Hippocampal formation (tissue), 2 donors: ENCODE data around the gene LYST.

ENCODE experiments used
- DNase-seq, 2 donors: peaks; one replicate each; lab custom pipeline; 2025; lab: John Stamatoyannopoulos, UW

Gene LYST

DNA sequence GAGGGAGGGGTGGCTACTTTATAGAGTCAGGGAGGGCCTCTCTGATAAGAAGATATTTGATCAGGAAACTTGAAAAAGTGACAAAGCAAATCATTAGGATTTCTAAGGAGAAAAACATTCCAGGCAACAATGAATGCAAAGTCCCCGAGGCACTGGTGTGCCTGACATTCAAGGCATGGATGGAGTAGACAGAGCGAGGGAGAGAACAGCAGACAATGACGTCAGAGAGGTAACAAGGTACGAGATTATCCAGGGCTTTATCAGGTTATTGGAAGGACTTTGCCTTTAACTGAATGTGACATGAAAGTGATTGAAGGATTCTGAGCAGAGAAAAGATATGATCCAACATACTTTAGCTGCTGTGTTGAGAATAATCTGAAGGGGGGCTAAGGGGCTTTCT is 144.7 kb downstream of the LYST start:
- no peak for DNase-seq

DNA sequence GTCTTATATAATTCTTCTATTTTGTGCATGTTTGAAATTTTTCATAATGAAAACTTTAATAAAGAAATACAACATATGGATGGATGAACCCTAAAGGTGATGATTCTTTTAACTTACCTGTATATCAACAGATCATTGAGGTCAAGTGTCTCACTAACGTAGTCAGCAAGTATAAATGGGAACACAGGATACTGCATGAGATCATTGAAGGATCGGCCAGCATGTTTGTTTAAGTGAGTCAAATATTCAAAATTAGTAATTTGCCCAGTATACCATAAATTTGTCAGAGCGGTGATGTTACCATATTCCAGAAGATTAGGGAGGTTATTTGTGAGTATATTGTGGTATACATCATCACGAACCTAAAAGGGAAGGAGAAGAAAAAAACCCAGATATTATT is 146.2 kb downstream of the LYST start:
- DNase-seq: no peak

DNA sequence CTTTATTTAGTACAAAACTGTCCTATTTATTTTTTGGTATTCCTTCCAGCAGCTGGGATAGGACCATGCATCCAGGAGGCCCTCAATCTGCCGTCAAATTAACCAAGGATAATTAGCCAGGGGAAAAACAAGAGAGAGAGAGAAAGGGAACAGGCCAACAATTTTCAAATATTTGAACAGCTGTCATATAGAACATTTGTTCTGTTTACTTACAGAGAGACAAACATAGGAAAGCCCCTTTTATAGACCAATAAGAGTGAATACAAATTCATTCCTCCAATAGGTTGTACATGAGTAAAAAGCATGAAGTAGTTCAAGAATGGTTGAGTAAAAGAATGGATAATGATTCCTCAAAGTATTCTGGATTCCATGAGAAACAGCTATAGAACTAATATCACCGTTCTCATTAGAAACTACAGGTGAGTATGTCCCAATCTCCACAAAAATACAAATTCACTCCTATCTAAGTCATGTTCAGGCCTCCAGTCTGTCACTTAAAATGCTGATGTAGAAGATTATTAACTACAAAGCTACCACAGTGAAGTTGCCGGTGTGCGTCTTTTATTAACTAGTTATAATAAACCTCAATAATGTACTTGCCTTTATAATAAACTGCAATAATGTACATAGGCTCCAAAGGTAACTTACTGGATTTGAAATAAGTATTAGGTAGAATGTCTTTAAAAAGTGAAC is 152.4 kb downstream of the LYST start:
- DNase-seq: no peak

DNA sequence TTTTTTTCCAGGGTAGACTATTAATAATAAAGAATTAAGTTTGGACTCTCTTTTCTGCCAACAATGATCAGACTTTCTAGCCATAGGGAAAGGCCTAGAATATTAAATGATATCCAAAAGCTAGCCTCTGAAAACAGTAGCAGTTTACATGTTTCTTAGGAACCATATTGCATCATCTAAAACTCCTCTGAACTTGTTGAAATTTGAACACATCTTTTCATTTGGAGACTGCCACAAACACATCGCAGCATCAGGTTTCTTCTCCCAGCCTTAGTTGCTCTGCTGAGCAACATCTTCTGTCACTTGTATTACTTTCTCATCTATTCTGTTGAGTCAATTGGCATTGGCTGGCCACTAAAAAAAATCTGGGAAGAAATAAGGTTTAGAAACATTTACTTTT is 153.9 kb downstream of the LYST start:
- DNase-seq: no peak

DNA sequence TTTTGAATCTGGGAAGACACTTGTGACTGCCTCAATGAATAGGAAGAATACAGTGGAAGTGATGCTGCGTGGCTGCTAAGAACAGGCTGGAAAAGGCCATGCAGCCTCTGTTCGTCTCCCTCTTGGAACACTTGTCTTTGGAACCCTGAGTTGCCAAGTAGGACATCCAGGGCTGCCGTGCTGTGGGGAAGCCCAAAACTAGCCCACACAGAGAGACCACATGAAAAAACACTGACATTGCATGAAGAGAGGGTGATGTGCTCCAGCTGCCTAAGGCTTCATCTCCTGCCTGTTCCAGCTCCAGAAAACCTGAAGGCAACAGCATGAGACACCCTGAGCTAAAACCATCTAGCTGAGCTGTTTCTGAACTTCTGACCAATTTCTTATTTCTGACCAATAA is 156.0 kb downstream of the LYST start:
- no peak for DNase-seq

DNA sequence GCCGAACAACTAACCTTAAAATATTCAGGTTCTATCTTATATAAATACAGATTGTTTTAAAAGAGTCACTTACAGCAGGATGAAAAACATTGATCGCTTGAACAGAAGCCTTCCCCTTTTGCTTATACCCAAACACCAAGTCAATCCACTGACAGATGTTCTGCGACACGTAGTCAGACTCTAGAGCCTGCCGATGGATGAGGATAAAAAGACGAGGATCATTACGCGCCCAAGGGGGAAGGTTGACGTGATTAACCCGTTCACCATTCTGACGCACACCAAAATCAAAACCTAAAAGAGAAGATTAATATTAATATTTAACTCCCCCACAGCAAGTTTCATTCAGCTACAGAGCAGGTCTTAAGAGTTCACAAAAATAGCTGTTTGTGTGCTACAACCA is 157.7 kb downstream of the LYST start:
- no peak for DNase-seq

DNA sequence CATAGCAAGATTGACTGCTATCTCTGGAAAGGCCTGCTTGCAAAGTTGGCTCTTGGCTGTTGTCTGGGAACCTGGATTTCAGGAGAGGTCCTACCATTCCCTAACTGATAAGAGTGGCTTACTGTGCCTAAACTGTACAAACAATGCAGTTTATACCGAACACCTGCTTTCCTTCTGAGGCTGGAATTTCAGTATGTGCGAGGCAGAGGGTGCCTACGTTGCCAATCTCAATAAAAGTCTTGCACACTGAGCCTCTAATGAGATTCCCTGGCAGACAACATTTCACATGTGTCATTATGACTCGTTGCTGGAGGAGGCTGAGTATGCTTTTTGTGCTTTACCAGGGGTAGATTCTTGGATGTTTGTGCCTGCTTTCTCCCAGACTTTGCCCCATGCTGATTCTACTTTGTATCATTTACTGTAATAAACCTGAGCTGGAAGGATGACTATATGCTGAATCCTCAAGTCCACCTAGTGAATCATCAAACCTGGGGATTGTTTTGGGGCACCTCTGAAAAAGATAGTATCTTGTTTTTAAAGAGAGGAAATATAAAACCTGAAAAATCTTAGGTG is 158.2 kb downstream of the LYST start:
- no peak for DNase-seq

DNA sequence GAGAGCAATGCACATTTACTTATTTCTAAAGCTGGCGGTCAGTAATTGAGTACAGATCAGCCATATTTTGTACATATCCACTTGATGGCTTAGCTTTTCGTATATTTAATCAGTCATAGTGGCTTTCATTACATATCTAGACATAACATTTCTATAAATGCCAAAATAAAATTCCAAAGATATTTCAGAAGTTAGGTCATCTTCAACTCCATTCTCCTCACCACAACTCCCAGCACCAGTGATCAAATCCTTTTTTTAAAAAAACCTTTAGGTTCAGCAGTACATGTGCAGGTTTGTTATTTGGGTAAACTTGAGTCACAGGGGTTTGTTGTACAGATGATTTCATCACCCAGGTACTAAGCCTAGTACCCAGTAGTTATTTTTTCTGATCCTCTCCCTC is 163.2 kb downstream of the LYST start:
- DNase-seq: no peak

DNA sequence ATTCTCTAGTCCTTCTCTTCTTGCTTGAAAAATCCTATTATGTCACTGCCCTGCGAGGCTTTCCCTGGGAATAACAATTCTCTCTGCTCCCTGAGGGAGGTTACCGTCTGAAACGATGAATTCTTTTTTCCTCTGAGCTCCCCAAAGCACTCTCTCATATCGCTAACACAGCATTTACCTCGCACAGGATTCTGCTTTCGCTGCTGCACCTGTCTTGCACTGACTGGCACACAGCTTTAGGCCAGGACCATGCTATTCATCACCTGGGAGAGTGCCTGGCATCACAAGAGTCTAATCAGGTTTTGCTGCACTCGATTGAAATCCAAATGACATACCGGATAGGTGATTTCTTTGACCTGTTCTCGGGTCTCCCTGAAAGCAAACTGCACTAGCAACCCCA is 164.3 kb downstream of the LYST start:
- DNase-seq: no peak

DNA sequence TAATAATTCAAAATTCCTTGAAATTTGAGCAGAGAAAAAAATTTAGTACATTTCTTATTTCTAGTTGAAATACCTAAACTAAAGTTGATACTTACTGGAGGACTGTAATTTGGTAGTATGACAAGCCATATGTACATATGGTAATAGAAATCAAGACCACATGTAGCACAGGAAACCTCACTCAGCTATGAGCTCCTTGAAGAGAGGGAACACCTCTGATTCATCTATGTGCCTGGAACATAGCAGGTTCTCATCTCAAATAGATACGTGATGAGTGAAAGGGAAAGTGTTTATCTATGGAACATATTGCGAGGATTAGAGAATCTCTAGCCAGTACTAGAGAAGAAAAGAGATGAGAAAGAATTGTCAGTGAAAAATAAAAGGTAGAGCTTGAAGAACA is 169.2 kb downstream of the LYST start:
- no peak for DNase-seq

DNA sequence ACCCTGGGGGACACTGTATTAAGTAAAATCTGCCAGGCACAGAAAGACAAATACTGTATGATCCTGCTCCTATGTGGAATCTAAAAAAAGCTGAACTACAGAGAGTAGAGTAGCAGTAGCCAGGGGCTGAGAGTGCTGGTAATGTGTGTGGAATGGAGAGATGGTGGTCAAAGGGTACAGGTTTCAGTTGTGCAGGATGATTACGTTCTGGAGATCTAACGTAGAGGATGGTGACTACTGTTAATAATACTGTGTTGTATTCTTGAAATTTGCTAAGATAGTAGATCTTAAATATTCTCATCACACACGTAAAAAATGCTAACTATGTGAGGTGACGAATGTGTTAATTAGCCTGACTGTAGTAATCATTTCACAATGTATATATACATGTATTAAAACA is 177.3 kb downstream of the LYST start:
- no peak for DNase-seq

DNA sequence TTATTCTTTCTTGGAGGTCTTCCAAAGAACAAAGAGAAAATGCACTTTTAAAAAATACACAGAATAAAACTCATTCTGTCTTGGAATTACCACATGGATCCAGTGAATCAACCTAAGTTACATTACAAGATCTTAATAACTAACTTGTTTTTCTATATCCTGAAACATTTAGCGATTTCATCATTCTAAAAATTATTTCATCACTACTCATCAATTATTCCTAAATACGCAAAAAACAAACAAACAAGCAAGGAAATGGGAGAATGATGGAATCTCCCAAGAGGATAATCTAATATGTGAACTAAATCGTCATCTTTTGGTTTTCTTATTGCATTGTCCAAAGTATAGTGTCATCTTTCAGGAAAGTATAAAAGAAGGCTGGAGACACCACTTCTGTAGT is 178.6 kb downstream of the LYST start:
- DNase-seq: no peak

DNA sequence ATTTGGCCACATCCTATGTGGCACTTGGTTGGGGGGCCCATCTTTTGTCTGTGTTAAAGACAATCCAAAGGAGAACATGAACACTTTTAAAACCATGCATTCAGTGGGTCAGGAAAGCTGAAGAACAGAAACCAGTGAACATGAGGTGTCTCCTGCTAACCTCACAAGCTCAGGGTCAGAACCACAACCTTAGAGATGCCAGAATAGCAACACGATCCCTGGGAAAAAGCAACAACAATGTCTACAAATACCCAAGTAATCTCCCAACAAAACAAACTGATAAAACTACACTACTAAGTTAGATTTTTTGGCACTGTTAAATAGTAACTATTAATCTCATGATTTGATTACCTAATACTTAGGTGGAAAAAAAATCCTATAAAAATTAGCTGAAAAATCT is 183.1 kb downstream of the LYST start:
- DNase-seq: no peak

DNA sequence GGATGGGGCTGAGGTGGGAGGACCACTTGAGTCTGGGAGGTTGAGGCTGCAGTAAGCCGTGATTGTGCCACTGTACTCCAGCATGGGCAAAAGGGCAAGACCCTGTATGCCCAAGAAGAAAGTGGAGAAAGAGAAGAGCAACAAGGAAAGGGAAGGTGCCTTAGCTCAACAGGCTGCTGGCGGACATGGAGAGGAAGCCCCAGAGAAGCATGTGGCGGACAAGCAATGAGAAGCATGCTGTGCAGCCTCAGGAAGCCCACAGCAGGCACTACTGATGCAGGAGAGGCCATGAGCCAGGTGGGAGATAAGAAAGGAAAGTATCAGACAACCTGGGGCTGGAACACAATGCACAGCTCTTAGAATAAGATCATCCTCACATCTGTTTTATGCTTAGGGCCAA is 184.5 kb downstream of the LYST start:
- DNase-seq: no peak

DNA sequence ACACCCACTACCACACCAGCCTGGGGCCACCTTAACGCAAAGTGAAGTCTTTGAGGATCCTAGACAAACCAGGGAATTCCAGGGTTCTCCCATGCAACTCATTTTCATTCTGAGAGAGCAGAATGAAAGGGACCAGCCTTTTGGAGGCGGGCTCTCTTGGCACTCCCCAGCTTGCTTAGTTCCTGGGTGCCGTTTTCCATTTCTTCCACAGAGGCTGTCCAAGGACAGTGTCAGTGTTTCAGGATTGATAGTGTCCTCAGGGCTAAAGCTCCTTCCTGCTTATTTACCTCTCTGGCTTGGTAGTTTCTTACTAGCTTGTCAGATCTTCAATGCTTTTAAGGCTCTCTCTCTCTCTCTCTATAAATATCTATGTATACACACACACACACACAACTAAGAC is 187.1 kb downstream of the LYST start:
- DNase-seq: no peak

DNA sequence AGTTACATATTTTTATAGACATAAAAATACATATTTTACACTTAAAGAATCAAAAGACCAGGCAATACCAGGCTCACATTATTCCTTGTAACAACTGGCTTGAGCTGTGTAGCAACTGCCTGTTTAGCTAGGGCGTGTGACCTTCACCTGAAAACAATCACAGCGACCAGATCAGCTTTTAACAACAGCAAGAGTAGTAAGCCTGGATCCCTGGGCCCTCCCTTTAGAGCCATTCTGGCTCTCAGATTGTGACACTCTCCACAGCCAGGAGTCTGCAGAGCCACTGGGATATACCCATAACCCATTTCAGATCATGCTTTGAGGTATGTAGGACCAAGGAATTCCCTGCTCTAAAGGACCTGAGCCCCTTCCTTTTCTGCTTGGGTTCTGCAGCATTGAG is 187.7 kb downstream of the LYST start:
- DNase-seq: no peak

DNA sequence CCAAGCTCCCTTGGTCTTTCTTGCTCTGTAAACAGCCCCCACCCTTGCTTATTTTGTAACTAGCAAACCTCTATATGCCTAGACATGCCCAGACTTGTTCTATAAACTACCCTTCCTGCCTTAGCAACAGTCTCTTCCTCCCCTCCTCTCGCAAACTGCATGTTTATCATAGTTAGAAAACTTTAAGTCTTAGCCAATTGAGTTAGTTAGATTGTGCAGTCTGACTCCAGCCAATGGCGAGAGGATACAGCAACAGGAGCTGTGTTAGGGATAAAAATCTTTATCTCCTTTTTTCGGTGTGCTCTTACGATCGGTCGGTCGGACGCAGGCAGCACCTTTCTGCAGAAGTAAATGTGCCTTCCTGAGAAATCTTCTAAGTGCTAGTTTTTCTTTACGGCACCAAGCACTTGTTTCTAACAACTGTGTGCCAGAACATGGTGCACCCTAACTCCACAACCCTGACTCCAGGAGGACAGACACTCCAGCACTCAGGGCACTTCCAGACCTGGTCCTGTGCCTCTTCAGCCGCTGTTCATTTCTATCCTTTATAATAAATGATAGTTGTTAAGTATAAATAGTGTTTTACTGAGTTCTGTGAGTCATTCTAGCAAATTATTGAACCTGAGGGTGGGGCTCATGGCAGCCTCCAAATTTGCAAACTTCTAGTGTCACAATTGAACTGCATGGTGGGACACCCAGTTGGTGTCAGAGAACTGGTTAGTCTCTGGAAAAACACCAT is 191.4 kb downstream of the LYST start:
- no peak for DNase-seq

DNA sequence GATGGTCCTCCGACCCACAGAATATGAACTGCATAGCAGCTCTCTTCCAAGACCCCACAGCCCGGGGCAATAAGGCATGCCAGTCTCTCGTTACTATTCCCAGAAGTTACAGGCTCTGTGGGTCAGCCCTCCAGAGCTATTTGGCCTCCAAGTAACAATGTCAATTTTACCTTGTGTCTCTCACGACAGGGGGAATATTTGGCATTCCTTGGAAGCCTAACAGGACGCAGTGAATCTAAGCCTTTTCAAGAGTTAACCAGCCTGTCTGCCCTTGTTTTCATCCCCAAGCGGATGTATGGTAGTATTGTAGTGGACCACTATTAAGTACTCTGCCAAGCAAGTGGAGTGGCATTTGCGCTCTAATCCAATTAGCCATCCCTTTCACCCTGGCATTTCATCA is 192.7 kb downstream of the LYST start:
- no peak for DNase-seq

DNA sequence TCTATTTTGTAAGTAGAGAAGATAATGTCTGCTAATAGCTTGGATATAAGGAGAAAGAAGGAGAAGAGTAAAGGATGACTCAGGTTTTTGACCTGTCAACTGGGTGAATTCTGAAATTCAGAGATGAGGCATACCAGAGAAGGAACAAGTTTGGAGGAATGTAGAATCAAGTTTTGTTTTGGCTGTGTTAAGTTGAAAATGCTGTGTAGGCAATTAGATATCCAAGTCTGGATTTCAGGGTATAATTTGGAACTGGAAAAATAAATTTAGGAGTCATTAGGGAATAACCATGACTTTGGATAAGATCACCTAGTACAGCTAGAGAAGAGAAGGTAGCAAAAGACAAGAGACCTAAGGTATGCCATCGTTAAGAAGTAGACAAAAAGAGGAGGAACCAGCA is 194.7 kb downstream of the LYST start:
- DNase-seq: no peak

DNA sequence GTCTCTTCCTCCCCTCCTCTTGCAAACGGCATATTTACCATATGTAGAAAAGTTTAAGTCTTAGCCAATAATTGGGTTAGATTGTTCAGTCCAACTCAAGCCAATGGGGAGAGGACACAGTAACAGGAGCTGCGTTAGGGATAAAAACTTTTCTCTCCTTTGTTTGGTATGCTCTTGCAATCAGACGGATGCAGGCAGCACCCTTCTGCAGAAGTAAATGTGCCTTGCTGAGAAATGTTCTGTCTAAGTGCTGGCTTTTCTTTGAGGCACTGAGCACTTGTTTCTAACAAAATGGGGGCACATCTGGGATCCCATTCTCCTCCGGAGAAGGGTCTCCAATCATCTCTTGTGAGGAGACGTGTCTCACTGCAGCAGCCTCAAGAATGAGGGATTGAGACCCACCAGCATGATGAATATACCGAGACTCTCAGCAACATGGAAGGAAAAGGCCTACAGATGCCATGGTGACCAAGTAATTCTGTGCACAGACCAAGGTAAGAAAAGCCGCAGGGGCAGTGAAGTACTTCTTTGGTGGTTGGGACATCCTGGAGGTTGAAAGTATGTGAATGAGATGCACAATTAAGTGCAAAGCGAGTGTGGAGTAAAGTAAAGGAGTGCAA is 196.4 kb downstream of the LYST start:
- DNase-seq: no peak

DNA sequence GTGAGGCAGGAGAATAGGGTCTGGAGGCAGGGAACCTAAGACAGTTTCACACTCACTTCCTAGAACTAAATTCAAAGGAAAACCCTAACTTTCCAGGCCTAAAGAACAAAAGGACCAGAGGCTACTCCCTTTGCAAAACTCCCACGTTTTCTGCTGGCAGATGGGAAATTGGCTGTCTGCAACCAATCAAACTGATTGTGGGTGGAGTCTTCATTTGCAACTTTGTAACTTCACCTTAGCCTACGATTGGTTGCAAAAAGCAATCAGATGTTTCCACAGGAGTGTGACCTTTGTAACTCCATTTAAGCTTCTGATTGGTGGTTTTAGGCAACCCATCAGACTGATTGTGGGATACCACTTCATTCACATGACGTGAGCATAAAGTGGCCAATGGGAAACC is 197.4 kb downstream of the LYST start:
- no peak for DNase-seq

DNA sequence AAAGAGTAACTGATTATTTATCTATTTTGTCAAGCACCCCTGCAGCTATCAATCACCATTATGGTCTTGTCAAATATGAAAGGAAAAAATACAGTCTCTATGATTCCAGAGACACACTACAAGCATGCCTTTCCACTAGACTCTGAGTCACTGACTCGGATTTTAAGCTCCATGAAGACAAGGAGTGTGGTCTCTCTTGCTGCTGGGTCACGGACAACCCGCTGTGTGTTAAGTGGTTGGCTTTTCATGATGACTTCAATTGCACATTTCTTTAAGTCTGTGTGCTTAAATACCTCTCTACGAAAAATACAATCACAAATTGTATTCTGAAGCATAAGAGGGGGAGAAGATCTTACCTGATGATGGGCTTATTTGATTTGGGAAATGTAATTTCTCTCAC is 203.1 kb downstream of the LYST start:
- no peak for DNase-seq

DNA sequence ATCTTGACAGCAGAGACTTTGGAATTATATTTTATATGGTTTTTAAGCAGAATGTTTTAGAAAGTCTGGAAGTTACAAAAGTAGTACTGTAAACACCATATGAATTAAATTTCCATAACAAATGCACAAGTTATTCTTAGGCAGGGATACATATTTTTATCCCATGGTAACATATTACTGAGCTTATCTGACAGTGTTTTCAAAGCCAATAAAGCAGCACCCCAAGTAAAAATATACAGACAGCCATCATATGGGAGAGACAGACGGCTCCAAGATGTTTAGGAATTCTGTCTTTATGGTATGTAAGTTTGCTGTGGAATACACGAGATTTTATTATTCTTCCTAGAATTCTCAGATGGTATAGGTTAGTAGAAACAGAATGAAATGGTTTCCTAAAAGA is 205.1 kb downstream of the LYST start:
- no peak for DNase-seq
